GM19035 (cell line): ENCODE results near the gene CCL16.
"Not testable (repeated sequence)": the region's sequence is repeated elsewhere in the genome, so short reads cannot be mapped to it uniquely, and the experiment has no call there.

ENCODE experiments used
- ATAC-seq: cut with Tn5 transposase; IDR thresholded peaks from one replicate; pipeline ENCODE4 v1.9.1; 2021; ENCODE audit not compliant: unreplicated experiment

The CCL16 gene

DNA sequence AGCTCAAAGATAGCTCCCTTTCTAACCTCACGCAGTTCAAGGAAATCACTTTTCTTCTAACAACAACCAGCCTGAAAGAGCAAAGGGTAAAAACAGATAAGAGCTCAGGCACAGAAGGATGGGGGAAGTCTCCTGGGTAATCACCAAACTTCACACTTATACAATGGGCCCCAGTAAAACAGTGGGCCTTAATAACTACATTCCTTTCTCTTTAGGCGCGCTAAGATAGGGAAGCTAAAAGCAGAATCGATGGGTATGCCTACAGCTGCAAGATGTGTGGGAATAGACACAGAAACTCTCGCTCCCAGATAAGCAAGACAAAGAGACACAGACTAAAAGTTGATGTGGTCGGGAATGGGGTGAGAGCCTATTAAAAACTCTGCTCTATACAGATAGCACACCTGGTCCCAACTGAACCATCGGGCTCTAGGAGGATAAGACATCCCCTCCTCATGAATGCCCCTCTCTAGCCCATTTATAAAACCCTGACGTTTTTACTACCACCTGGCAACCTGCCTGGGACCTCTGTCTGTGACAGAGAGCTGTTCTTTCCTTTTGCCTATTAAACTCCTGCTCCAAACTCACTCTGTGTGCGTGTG lies 38.6 kb downstream of the CCL16 start:
- ATAC-seq = no peak

DNA sequence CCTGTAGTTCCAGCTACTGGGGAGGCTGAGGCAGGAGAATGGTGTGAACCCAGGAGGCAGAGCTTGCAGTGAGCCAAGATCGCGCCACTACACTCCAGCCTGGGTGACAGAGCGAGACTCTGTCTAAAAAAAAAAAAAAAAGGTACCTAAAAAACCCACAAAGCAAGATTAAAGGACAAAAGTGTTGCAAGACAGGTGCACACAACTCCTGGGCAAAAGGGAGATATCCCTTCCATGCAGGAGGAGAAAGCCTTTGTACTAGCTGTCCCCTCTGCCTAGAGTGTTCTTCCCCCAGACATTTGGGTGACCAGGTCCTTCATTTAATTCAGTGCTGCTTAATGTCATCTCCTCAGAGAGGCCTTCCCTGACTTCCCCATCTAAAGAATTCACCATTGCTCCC lies 42.8 kb downstream of the CCL16 start:
- not testable (repeated sequence) for ATAC-seq

GRCh38 chr17:35936063-35936462 lies 45.2 kb downstream of the CCL16 start:
- no peak for ATAC-seq

- ATAC-seq = no peak
Measured at GRCh38 chr17:35934760-35935159, 46.5 kb downstream of the CCL16 start.

DNA sequence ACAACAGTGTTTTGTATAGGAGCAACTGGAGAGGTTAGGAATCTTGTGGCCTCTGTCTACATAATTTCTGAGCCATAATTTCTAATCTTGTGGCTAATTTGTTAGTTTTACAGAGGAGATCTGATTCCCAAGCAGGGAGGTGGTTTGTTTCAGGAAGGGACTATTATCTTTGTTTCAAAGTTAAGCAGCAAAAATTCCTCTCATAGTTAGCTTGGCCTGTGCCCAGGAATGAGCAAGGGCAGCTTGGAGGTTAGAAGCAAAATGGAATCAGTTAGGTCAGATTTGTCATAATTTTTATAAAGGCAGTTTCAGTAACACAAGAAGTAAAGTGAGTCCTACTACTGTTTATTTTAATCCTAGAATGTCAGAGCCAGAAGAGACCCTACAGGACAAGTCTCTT lies 48.7 kb downstream of the CCL16 start:
- no peak for ATAC-seq

DNA sequence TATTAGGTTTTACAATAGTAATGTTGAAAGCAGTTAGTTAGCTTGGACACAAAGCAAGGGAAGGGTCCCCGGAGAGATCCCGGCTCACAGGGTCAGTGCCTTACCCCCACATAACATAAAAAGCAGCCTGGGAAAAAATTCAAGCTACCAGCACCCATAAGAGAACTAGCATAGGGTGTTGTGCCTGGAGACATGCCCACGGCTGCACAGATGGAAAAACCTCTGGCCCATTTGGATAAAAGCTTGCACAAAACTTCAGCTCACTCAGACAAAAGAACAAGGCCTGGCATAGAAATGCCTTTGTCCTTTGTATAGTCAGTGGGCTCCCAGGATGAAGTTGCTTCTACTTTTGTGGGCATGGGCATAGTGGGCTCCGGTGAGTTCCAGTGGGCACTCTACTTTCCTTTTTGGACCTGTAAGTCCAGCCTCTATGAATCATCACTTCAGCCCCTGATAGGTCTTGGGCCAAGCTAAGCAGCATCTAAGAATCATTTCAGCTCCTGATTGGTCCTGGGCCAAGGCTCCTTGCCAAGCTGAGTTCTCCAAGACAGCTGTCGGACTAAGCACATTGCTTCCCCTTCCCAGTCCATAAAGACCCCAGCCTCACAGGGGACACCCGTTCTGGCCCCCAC lies 49.4 kb downstream of the CCL16 start:
- no peak for ATAC-seq

- ATAC-seq = peak; percentile 63
Measured at GRCh38 chr17:35930211-35931065, 50.9 kb downstream of the CCL16 start, which contains the start of gene RDM1. Gene RDM1 (minus strand): TSS chr17:35930773. CDS start chr17:35930727, 46 bp downstream.

GRCh38 chr17:35927714-35928113 lies 53.6 kb downstream of the CCL16 start:
- no peak for ATAC-seq
